GM12872 (cell line): ENCODE results near the gene EGFLAM.

Experiments
- CTCF ChIP-seq: IDR thresholded peaks from 3 replicates; pipeline ENCODE4 v1.5.1; 2011; ENCODE audit warnings: low read depth, mild to moderate bottlenecking, low read length, moderate library complexity; ENCODE audit not compliant: insufficient read depth

Gene EGFLAM

GRCh38 chr5:38467353-38468040 lies 209.1 kb downstream of the EGFLAM start:
- TF ChIP-seq CTCF: no peak

- no peak for TF ChIP-seq CTCF
These were observed 209.9 kb downstream of the EGFLAM start for GRCh38 chr5:38468202-38468673.

GRCh38 chr5:38468978-38469706 lies 210.8 kb downstream of the EGFLAM start:
- no peak for TF ChIP-seq CTCF

GRCh38 chr5:38469707-38470267 lies 211.4 kb downstream of the EGFLAM start:
- no peak for TF ChIP-seq CTCF

GRCh38 chr5:38471709-38472108 lies 213.3 kb downstream of the EGFLAM start:
- TF ChIP-seq CTCF: no peak

GRCh38 chr5:38472541-38472940 lies 214.2 kb downstream of the EGFLAM start:
- no peak for TF ChIP-seq CTCF

- TF ChIP-seq CTCF: no peak
These were observed 214.6 kb downstream of the EGFLAM start for GRCh38 chr5:38473008-38473407.
